NCI-H510A (cell line): ENCODE results near the gene ITPRIP.

Experiments
- DNase-seq: peaks from one replicate; lab custom pipeline; 2025; lab: John Stamatoyannopoulos, UW

The ITPRIP gene

DNA sequence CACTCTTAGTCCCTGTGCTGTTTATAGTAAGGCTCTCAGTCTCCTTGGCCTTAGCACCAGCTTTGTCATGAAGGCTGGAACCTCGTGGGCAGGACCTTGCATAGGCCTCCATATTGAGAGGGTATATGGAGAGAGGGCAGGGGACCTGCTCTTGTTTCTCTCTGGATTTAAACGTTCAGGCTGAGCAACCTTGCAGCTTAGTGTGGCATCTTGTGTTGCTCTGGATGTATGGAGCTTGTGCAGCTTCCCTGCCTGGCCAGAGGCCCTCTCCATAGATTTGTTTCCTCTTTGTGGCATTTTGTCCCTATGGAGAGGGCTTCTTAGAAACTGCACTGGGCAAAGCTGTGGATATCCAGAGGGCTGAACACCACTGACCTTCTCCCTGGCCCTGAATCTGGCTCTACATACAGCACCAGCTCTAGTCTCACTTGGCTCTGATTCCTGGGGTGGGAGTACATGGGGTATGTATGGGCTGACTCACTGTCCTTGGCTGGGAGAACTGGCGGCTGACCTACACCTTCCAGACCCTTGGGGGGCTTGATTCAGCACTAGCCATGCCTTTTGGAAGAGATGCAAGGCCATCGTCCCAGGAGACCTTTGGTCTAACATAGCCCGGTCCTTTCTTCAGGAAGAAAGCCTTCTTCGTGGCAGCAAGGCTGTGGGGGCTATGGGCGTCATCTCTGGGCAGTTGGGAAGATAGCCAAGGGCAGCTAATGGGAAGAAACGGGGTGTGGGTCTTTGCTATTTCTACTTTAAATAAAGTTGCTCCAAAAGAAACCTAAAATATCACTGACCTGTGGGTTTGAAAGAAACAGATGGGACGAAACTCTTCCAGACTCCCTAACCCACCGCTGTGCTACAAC, 30.5 kb downstream of the ITPRIP start:
- no peak for DNase-seq

DNA sequence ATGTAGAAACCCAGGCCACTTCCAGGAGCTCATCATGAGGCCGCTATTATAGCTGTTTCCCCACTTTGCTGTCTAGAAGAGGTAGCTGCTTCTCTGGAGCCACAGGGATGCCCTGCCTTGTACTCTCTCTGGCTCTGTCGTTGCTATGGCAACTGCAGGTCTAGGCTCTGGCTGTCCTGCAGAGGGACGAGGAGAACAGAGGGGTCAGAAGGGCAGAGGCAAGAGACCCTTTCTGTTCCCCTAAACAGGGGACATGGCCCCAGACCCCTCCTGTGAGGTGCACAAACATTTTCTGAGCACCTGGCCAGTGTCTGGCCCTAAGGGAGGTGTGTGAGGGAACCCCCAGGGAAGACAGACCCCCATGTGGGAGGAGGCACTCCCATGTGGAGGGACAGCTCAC, 31.4 kb downstream of the ITPRIP start:
- DNase-seq = no peak

DNA sequence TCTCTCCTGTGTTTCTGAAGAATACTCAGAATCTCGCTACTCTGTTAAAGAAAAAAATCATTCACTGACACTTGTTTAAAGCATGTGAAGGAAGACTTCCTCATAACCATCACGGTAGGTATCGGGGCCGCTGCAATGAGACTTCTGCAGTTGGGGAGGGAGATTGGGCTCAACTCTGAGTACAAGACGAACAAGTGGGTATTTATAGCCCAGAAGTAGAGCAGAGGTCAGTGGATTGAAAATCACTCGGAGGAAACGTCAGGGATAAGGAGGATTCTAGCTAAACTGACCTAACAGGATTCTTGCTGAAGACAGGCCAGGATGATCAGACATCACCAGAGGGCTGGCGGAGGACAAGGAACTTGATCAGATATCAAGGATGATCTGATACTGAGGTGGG, 33.3 kb downstream of the ITPRIP start:
- DNase-seq = no peak

DNA sequence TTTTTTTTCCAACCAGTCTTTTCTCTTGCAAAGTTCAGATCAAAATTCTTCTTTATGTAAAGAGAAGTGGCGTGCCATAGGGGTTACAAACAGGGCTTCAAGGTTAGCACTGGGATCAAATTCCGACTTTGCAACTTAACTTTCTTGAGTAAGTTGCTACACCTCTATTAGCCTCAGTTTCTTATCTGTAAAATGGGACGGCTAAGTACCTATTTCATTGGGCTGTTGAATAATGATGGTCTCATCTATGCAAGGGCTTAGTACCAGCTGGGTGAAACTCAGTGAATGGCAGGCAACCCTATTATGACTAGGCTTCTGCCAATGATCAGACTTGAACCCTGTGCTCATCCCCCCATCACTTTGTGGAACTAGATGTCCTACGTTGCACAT, 33.9 kb downstream of the ITPRIP start:
- no peak for DNase-seq

DNA sequence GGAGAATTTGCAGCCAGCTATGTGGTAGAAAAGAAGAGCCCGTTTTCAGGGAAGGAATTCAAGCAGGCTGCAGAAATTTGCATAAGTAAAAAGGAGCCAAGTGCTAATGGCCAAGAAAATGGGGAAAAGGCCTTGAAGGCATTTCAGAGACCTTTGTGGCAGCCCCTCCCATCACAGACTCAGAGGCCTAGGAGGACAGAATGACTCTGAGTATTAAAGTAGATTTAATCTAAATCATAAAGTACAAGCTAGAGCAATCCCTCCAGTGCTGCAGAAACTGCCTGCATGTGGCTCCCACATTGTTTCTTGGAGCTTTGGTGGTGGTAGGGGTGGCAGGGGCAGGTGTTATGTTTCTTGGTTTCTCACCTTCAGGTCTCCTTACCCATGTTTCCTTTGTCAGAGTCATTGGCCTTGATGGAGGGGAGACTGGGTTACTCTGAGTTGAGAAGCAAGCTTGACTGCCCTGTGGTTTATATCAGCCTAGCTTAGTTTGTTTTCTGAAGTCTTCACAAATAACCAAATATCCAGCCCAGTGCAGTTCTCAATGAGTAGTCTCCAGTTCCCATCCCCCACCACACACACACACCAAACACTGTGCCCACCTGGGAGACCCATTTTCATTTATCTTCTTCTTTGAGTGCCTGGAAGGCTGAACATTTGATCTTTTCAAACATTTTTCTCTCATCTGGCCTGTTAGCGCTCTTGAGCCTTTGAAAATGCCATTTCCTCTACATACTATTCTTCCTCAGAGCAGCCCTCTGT, 34.5 kb downstream of the ITPRIP start:
- DNase-seq = no peak

DNA sequence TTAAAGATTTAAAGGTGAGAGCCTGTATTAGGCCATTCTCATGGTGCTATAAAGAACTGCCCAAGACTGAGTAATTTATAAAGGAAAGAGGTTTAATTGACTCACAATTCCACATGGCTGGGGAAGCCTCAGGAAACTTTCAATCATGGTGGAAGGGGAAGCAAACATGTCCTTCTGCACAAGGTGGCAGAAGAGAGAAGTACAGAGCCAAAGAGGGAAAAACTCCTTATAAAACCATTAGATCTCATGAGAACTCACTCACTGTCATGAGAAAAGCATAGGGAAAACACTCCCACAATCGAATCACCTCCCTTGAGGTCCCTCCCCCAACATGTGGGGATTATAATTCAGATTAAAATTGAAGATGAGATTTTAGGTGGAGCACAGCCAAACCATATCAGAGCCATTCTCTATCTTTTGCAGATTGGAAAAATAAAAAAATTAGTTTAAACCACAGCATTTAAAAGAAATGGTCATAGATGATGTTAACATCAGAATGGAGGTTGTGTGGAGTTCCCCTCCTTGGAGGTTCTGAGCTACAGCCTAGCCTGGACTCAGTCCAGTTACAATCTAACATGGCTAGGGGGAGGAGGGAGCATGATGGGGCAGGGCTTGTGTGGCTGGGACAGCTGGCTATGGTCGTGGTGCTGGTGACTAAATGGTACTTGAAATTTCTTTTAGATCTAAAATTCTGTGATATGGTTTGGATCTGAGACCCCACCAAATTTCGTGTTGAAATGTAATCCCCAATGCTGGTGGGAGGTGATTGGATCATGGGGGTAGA, 36.2 kb downstream of the ITPRIP start:
- DNase-seq = no peak

DNA sequence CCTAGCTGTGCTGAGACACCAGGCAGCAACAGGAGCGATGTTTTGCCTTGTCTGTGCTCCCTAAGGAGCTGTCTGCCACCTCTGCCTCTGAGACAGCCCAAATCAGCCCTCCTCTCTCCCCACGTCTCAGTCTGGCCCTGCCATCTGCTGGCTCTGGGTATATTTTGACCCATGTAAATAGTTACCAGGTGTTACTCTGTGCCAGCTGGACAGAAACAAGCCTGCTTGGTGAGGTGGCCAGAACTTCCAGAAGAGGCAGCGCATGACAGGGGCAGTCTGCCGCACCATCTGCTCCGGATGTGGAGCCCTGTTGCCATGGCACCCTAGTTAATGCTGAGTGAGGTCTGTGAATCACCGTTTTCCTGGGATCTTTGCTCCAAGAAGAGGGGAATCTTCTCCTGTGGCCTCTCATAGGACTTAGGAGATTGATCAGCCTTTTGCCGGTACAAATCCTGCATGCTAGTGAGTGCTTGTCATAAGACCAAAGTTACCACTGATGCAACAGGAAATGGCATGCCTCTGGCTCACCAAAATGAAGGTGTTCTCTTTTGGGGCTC, 37.5 kb downstream of the ITPRIP start:
- peak; percentile 87 for DNase-seq

DNA sequence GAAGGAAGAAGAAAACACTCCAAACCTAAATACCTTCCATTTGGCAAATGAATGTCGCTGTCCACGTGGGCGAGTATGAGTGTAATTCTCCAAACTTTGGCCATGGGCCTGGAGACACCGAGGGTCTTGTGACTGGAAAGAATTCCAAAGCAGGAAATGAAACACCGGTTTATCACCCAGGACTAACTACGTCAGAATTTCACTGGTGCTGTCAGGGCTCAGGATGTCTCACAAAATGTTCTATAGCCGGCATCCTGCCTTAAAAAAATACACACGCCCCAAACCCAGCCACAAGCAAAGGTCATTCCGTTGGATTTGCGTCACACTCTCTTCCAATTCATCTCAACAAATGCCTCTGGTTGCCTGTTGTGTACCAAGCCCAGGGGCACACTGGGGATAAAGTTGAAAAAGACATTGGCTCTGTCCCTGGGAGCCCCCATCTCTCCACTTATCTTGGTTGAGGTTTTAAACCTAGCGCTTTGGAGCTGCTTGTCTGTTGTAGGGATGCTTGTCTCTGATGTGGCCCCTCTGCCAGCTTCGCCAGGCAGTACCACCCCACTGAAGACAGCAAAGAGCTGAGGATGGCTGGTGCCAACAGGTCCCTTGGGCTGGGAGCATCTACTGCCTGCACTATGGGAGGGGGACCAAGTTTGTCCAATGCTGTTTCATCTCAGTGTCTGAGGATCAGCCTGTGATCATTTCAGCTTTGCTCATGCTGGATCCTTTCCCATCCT, 38.1 kb downstream of the ITPRIP start:
- no peak for DNase-seq

DNA sequence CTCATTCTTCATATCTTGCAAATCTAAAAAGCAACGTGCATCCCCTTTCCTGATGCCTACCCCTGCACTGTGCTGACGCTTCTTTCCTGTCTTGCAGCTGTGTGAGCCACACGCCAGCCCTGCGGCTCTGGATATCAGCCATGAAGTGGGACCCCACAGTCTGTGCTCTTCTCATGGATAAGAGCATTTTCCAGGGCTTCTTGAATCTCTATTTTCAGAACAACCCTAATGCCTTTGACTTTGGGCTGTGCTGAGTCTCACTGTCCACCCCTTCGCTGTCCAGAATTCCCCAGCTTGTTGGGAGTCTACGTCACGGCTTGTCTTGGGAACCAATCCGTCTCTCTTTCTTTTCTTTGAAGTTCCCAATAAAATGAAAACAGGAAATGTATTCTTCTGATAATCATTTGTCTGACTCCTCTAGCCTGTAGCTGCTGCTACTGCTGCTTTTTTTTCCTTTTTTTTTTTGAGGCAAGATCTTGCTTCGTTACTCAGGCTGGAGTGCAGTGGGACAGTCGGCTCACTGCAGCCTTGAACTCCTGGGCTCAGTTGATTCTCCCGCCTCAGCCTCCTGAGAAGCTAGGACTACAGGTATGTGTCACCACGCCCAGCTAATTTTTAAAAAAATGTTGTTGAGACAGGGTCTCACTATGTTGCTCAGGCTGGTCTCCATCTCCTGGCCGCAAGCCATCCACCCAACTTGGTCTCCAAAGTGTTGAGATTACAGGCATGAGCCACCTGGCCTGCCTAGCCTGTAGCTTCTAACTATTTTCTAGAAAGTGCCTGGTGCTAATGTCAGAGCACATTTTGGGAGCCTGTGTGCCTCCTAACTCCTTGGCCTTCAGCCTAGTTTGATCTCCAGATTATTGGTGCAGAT, 39.0 kb downstream of the ITPRIP start:
- DNase-seq = no peak

DNA sequence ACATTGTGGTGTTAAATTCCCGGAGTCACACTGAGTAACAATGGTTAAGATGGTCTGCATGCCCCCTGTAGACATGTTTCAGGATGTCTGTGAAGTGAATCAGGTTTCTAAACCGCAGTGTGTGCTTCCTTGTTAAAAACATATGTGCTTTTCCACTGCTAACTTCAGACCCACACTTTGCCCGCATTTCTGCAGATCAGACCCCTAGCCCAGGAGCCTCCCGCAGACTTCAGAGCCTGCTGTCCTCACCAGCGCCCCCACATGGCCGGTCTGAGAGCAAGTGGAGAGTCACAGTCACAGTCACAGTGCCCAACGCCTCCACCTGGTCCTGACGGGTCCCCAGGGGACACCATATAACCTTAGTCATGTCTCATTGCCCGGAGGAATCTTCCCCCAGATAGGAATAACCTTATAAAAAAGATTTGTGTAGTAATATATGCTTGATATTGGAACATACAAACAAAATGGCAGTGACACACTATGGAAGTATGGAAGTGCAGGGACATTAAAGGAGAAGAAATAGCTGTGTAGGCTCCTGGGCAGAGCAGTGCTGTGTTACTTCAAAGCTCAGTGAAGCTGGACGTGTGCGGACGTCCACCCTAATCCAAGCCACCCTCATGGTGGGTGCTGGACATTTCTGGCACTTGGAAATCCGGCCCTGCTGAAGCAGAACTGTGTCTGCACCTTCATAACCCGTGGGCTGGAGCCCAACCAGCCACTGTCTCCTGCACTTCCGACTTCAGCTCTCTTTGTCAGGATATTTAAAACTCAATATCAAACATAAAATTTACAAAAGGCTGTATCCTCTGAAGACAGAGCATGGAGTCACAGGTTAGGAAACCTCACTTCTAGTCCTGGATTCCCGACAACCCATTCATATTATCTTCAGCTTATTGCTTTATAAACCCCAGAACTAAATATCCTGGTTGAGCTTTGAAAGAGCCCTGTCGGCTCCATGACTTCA, 40.3 kb downstream of the ITPRIP start:
- DNase-seq = no peak

DNA sequence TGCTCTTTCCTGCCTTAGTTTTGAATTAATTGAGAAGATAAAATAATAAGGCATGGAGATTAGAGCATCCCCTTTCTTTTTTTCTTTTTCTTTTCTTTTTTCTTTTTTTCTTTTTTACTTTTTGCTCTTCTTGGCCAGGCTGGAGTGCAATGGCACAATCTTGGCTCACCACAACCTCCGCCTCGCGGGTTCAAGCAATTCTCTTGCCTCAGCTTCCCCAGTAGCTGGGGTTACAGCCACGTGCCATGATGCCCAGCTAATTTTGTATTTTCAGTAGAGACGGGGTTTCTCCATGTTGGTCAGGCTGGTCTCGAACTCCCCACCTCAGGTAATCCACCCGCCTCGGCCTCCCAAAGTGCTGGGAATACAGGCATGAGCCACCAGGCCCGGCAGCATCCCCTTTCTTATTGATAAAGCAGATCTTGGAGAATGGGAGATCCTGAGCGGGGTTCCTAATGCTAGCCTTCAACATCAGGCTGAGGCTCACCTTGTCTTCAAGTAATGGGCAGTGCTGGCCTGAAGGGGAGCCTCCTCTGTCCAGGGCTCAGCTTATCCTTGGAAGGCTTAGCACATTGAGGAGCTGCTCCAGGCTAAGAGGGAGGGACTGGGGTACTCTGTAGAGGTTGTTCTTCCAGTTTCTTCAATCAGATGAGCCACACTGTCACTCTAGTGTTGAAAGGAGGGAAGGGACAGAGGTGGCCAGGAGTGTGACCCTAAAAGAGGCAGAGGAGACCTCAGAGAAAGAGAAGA, 41.4 kb downstream of the ITPRIP start:
- DNase-seq = no peak

DNA sequence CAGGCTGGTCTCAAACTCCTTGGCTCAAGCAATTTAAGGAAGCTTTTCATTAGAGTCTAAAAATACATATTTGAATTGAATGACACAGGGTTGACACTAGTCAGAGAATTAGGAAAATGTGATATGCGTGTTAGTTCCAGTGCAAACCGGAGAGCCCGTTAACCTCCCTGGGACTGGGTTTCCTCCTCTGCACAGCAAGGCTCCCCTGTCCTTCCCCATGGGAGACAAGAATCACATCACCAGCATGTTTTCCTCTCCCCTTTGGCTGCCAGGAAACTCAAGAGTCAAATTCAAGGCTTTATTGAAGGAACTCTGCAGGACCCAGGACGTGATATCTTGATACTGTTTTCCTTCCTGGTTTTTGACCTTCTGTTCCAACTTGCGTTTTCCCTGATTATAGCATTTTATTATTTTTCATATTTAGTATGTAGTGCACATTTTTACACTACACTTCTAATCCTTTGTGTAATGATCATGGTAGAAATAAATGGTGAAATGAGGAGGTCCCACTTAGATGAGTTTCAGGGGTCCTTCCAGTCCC, 44.4 kb downstream of the ITPRIP start:
- DNase-seq = no peak

DNA sequence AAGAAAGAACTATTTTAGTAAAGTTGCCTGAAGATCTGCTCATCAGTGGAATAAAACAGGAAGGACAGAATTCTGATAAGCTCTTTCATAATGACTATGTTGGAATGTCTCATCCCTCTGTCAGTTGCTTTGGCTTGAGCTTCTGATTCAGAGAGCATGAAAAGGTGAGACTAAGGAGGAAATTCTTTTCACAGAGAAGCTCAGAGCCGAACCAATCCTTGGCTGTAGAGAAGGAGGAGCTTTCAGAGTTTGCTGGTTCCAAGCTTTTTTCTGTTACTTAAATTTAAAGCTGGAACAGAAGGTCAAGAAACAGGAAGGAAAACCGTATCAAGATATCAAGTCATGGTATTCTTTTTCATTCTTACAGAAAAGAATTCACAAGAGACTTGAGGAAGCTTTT, 45.3 kb downstream of the ITPRIP start:
- DNase-seq = no peak

DNA sequence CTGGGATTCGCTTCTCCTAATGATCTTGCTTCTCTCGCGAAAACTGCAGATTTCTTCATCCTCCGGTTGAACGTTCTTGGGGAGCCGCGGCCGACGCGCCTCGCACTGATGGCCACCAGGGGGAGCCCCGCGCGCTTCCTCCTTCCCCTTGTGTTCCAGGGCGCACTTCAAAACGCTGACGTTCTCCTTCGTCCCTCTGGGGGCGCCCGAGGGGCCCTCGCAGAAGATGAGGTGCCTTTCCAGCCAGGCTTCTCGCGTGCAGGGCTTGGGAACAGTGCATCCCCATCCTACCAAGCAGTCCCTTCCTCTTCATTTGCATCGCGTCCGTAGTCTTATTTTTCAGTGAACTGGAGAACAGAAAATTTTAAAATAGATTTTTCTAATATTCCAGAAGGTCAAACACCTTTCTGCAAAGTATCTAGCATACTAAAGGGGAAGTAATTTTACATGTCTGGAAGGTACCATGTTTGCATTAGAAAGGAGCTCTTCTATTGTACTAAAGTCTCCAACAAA, 46.8 kb downstream of the ITPRIP start:
- peak; percentile 82 for DNase-seq

DNA sequence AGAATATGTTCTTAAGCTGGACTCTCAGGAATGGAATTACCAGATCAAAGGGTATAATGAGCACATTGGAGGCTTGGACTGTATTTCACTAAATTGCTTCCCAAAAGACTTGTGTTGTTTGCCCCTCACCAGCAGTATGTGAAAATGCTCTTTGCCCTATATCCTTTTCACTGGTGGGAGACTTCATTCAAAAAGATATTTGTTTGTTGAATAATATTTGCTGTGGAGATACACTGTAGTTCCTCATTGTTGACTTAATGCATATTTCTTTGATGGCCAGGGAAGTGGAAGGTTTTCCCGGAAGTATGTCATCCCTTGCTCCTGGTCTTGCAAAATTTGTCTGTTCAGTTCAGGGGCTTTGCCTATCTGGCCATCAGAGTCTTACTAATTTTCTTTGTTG, 49.9 kb downstream of the ITPRIP start:
- DNase-seq = no peak

DNA sequence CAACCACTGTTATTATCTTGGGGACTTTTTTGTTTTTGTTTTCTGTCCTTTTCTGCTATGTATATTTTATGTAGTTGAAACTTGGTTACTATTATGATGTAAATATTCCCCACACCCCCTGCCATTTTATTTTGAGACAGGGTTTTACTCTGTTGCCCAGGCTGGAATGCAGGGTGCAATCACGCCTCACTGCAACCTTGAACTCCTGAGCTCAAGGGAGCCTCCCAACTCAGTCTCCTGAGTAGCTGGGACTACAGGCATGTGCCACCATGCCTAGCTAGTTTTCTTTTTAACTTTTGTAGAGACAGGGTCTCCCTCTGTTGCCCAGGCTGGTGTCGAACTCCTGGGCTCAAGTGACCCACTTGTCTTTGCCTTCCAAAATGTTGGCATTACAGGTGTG, 51.3 kb downstream of the ITPRIP start:
- no peak for DNase-seq

DNA sequence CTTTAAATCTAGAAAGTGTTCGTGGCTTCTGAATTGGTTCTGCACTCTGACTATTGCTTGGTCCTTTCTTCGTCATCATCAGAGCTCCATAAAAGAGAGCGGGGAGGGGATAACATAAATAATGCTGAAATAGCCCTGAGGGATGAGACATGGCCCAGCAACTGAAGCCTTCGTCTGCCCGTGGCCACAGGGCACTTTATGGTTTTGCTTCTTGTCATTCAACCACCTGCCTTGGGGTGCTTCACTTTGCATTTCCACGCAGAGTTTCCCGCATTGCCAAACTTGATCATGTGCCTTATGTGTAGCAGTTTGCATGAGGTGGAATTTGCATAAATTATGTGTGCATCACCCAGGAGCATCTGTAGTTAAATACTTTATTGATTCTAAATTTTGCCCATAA, 53.4 kb downstream of the ITPRIP start:
- DNase-seq = no peak

DNA sequence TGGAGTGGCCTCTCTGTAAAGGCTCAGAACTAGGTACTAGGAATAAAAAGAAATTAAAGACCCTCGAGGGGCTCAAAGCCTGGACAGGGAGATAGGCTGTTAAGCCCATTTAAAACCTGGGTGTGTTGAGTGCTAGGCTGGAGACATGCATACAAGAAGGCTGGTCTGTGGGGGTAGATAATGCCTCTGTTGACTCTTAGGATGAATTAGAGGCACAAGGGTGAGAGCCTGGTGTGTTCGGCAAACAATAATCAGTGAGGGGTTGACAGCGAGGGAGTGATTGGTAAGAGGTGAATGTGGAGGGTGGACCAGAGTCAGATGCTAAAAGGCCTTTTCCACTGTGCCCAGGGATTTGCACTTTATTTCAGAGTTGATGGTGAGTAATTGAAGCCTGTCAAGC, 56.6 kb downstream of the ITPRIP start:
- DNase-seq = no peak
